SIG-M5 (cell line): ENCODE data around the gene CCNB1IP1.
"Not testable (repeated sequence)": the region's sequence is repeated elsewhere in the genome, so short reads cannot be mapped to it uniquely, and the experiment has no call there.

Experiments
- DNase-seq: peaks from one replicate; lab custom pipeline; 2025; lab: John Stamatoyannopoulos, UW

Gene CCNB1IP1

GRCh38 chr14:20332788-20333493, at the start of gene CCNB1IP1:
Gene CCNB1IP1 (minus strand): TSS chr14:20333279. CDS start chr14:20316523, 16,756 bp downstream.
- DNase-seq: peak; percentile 67

- DNase-seq: no peak
These were observed 49.4 kb upstream of the CCNB1IP1 start for GRCh38 chr14:20382526-20382925.

GRCh38 chr14:20381341-20381740, 48.3 kb upstream of the CCNB1IP1 start:
- DNase-seq: no peak

GRCh38 chr14:20380681-20381080, 47.6 kb upstream of the CCNB1IP1 start:
- no peak for DNase-seq

GRCh38 chr14:20379743-20380142, 46.7 kb upstream of the CCNB1IP1 start:
- no peak for DNase-seq

- no peak for DNase-seq
These were observed 44.1 kb upstream of the CCNB1IP1 start for GRCh38 chr14:20377171-20377570.

GRCh38 chr14:20376071-20376588, 43.1 kb upstream of the CCNB1IP1 start:
- no peak for DNase-seq

GRCh38 chr14:20375471-20375870, 42.4 kb upstream of the CCNB1IP1 start:
- DNase-seq: no peak

GRCh38 chr14:20372796-20373195, 39.7 kb upstream of the CCNB1IP1 start:
- no peak for DNase-seq

GRCh38 chr14:20365928-20366327, 32.8 kb upstream of the CCNB1IP1 start:
- no peak for DNase-seq

GRCh38 chr14:20358474-20358873, 25.4 kb upstream of the CCNB1IP1 start:
- DNase-seq: not testable (repeated sequence)

- DNase-seq: no peak
These were observed 23.3 kb upstream of the CCNB1IP1 start for GRCh38 chr14:20356422-20356821.

- no peak for DNase-seq
These were observed 17.8 kb upstream of the CCNB1IP1 start for GRCh38 chr14:20350860-20351259.

- no peak for DNase-seq
These were observed 17.2 kb upstream of the CCNB1IP1 start for GRCh38 chr14:20350282-20350681.

- DNase-seq: no peak
These were observed 14.7 kb upstream of the CCNB1IP1 start for GRCh38 chr14:20347747-20348146.

- no peak for DNase-seq
These were observed 13.6 kb upstream of the CCNB1IP1 start for GRCh38 chr14:20346713-20347112.

- no peak for DNase-seq
These were observed 12.3 kb upstream of the CCNB1IP1 start for GRCh38 chr14:20345366-20345765.

- DNase-seq: no peak
These were observed 10.8 kb upstream of the CCNB1IP1 start for GRCh38 chr14:20343862-20344220.

GRCh38 chr14:20343092-20343861, 10.2 kb upstream of the CCNB1IP1 start, which contains the start of gene PARP2:
Gene PARP2 (plus strand): TSS chr14:20343635. CDS start chr14:20343642, 7 bp downstream.
- peak; percentile 94 for DNase-seq

- no peak for DNase-seq
These were observed 8.6 kb upstream of the CCNB1IP1 start for GRCh38 chr14:20341646-20342045.

- DNase-seq: not testable (repeated sequence)
These were observed 8.0 kb upstream of the CCNB1IP1 start for GRCh38 chr14:20341032-20341431.

- no peak for DNase-seq
These were observed 938 bp upstream of the CCNB1IP1 start for GRCh38 chr14:20334017-20334416.

GRCh38 chr14:20333494-20333841, 389 bp upstream of the CCNB1IP1 start:
- DNase-seq: no peak
